ENCODE results near the gene SEC16A. TPM values are rescaled to one million over a fixed set of nuclear protein-coding genes. Genes with fewer than 3 reads are reported as not detected.
A peak's percentile ranks its signal among the peaks of the same experiment; 100 is the strongest.

SEC16A gene
- total RNA-seq, 1 donor from 2014 or later = 23.4 TPM

- H3K27me3 ChIP-seq (ENCODE audit: low read depth) = no peaks in the 10 kb centered on the region
- peak overlapping the region; percentile 98 for H3K4me3 ChIP-seq
- TF ChIP-seq CTCF (IDR thresholded peaks at IDR 0.05; ENCODE audit: borderline replicate concordance) = no peak
- intact Hi-C loops (cut with micrococcal nuclease) = no loop called here
- no peaks in the 10 kb centered on the region for H3K9me3 ChIP-seq (replicated peaks)
- peaks cover 50% of the 10 kb centered on the region for H3K4me1 ChIP-seq
- peaks cover 39% of the 10 kb centered on the region for H3K36me3 ChIP-seq
- no peak for DNase-seq
- H3K27ac ChIP-seq (replicated peaks) = peak overlapping the region; percentile 91
Measured at GRCh38 chr9:136437839-136438547, 44.8 kb downstream of the SEC16A start.

GRCh38 chr9:136437430-136437829, 45.4 kb downstream of the SEC16A start:
- Histone ChIP-seq H3K27me3 (ENCODE audit: low read depth) (no peaks in the 10 kb centered on the region), H3K36me3 (peaks cover 39% of the 10 kb centered on the region), H3K4me1 (peaks cover 50% of the 10 kb centered on the region), H3K4me3 (peak overlapping the region; percentile 98), H3K9me3 (replicated peaks) (no peaks in the 10 kb centered on the region), H3K27ac (replicated peaks) (no peak overlapping the region)
- TF ChIP-seq CTCF (IDR thresholded peaks at IDR 0.05; ENCODE audit: borderline replicate concordance) = no peak
- DNase-seq = no peak
- intact Hi-C loops (cut with micrococcal nuclease) = no loop called here

GRCh38 chr9:136436055-136436634, 46.7 kb downstream of the SEC16A start:
- TF ChIP-seq CTCF (IDR thresholded peaks at IDR 0.05; ENCODE audit: borderline replicate concordance) = no peak
- intact Hi-C loops (cut with micrococcal nuclease) = no loop called here
- Histone ChIP-seq H3K27ac (replicated peaks) (no peak overlapping the region), H3K4me1 (peaks cover 50% of the 10 kb centered on the region), H3K9me3 (replicated peaks) (no peaks in the 10 kb centered on the region), H3K27me3 (ENCODE audit: low read depth) (no peaks in the 10 kb centered on the region), H3K4me3 (no peak overlapping the region), H3K36me3 (peaks cover 33% of the 10 kb centered on the region)
- no peak for DNase-seq

- H3K4me1 ChIP-seq = peaks cover 48% of the 10 kb centered on the region
- no peaks in the 10 kb centered on the region for H3K27me3 ChIP-seq (ENCODE audit: low read depth)
- no peaks in the 10 kb centered on the region for H3K9me3 ChIP-seq (replicated peaks)
- intact Hi-C loops (cut with micrococcal nuclease) = no loop called here
- no peak overlapping the region for H3K4me3 ChIP-seq
- TF ChIP-seq CTCF (IDR thresholded peaks at IDR 0.05; ENCODE audit: borderline replicate concordance) = no peak
- peaks cover 39% of the 10 kb centered on the region for H3K36me3 ChIP-seq
- no peak overlapping the region for H3K27ac ChIP-seq (replicated peaks)
- no peak for DNase-seq
Measured at GRCh38 chr9:136434580-136435169, 48.2 kb downstream of the SEC16A start.

- Histone ChIP-seq H3K4me1 (peaks cover 42% of the 10 kb centered on the region), H3K4me3 (no peak overlapping the region), H3K9me3 (replicated peaks) (no peaks in the 10 kb centered on the region), H3K36me3 (peaks cover 45% of the 10 kb centered on the region), H3K27me3 (ENCODE audit: low read depth) (no peaks in the 10 kb centered on the region), H3K27ac (replicated peaks) (no peak overlapping the region)
- no peak for TF ChIP-seq CTCF (IDR thresholded peaks at IDR 0.05; ENCODE audit: borderline replicate concordance)
- DNase-seq = no peak
- intact Hi-C loops (cut with micrococcal nuclease) = no loop called here
Measured at GRCh38 chr9:136433849-136434579, 48.8 kb downstream of the SEC16A start.

All from left ventricle myocardium inferior (tissue), 1 donor.